GM12801 (cell line): ENCODE data around the gene CACNA1E.

Experiments used
- TF ChIP-seq, protein P1 (sequence below): IDR thresholded peaks from one replicate; pipeline ENCODE4 v1.5.1; 2011; ENCODE audit warnings: control low read depth; ENCODE audit not compliant: insufficient read length; ENCODE audit errors: extremely low read depth

Gene CACNA1E

DNA sequence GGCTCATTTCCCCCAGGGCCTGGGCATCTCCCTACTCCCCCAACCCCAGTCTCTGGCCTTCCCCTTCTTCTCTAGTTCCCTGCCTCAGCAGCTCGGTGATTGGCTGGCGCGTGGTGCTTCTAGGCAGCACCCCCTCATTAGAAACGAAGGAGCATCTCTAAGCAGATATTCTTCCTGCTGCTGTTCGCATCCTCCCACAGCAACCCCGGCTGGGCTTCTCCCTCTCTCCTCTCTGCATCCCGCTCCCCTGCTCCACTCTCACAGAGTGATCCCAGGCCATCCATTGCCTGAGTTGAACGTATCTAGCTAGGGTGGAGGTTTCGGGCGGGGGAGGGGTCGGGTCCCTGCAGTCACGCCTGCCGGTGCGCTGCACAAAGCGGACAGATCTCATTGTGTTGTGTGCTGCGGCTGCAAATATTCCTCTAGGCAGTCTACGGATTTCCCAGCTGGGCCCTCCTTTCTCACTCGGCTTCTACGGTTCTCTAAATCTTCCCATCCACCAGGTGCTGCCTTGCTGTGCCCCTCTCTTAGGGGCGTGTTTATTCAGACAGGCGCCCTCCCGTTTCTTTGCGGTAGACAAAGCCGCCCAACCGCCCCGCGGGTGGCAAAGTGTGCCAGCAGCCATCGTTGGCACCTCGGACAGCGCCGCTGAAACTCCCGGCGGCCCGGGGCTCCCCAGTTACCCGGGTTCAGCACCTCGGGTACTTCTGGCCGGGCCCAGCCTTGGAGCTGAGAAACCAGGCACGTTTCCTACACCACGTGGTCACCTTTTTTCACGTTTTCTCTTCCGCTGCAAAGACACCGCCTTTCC, 2.2 kb downstream of the CACNA1E start:
- TF ChIP-seq, protein P1, sequence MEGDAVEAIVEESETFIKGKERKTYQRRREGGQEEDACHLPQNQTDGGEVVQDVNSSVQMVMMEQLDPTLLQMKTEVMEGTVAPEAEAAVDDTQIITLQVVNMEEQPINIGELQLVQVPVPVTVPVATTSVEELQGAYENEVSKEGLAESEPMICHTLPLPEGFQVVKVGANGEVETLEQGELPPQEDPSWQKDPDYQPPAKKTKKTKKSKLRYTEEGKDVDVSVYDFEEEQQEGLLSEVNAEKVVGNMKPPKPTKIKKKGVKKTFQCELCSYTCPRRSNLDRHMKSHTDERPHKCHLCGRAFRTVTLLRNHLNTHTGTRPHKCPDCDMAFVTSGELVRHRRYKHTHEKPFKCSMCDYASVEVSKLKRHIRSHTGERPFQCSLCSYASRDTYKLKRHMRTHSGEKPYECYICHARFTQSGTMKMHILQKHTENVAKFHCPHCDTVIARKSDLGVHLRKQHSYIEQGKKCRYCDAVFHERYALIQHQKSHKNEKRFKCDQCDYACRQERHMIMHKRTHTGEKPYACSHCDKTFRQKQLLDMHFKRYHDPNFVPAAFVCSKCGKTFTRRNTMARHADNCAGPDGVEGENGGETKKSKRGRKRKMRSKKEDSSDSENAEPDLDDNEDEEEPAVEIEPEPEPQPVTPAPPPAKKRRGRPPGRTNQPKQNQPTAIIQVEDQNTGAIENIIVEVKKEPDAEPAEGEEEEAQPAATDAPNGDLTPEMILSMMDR = no peak

DNA sequence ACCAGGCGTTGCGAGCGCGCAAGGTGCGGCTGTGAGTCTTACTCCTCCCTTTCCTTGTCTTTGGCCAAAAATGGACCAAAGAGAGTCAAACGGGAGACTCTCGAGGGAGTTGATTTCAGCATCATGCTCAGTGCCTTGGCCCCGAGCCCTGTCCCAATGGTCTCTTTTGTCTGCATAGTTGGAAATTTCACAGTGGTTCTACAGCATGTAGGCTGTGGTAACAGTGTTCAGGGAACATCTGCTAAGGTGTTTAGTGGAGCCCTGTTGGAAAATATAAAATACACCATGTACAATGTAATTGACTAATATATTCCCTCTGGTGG, 2.7 kb downstream of the CACNA1E start:
- TF ChIP-seq, protein P1 = no peak

DNA sequence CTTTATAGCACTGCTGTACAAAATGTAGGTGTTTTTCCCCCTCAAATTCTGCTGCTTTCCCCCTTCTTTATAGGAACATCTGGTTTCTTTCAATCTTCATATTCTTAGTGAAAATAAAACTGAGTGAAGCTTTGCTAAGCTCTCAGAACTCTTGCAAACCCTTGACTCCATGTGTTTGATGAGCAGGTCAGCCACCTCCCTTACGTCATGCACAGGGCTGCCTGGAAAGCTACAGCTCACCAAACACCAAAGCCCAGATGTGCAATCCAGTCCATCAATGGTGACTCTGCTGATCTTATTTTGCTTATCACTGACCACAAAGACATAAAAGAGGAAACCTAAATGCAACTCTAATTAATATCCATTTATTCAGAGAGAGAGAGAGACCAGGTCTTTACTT, 5.5 kb downstream of the CACNA1E start:
- TF ChIP-seq, protein P1 = no peak

DNA sequence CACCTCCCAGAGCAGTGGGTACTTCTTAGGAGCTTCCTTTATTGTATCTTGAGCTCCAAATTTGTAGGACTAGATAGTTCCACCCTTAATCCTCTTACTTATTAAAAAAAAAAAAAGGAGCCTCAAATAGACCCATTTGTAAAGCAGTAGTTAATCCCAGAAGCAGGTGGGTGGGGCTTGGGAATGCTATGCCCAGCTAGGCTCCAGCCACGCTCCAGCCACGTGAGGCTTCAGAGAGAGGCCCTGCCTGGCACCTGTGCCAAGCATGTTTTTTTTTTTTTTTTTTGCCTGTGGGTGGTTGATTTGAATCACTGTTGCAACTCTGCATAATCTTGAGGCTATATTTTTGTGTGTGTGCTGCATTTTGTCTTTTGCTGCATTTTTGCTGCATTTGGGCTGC, 7.0 kb downstream of the CACNA1E start:
- TF ChIP-seq, protein P1 = no peak

DNA sequence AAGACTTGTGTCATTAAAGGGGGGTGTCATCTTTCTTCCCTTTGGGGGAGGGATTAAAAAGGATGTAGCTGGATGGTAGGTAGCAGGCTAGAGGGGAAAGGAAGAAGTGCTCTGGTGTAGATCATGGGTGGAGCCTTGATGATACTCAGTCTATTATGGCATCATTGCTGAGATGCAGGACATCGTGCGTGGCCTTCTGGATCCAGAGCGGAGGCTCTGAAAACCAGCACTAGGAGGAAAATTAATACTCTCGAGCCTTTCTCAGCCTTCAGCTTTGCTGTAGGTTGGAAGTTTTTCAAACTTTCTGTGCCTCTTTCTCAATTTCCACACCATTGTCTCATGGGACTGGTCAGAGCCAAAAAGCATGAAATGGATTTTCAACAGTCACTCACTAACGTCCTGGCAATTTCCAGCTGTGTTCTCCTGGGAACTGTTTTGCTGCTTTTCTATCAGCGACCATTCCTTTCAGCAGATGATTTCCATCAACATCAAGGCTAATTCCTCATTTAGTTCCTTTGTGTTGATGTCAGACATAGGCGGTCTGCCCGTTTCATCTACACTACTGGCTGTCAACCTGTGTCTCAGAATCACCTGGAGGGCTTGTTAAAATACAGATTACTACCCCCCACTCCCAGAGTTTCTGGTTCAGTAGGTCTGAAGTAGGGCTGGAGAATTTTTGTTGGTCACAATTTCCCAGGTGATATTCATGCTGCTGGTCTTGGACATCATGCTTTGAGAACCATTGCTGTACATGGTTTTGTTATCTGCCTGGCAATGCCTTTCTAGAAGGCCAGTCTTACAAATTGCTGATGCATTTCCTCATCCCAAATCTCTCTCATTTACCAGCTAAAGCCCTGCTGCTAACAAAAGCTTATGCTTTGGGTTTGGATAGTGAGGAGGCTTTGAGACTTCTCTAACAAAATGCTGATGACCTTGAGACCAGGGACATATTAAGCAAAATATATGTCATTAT, 7.7 kb downstream of the CACNA1E start:
- TF ChIP-seq, protein P1 = no peak

DNA sequence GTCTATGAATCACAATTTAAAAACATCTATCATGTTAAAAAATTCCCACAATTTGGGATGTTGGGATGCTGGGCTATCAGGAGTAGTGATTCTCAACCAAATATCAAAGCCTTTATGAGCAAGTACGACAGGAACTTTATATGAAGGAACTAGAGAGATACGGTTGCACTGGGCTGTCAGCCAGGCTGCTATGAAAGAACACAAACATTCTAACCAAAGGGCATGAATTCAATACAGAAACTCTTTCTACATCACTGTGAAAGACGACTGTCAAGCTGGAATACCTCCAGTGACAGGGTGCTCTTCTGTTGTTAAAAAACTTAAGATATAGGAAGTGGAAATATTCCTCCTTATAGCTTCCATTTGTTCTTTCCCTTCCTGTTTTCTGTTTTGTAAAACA, 9.8 kb downstream of the CACNA1E start:
- TF ChIP-seq, protein P1 = no peak

DNA sequence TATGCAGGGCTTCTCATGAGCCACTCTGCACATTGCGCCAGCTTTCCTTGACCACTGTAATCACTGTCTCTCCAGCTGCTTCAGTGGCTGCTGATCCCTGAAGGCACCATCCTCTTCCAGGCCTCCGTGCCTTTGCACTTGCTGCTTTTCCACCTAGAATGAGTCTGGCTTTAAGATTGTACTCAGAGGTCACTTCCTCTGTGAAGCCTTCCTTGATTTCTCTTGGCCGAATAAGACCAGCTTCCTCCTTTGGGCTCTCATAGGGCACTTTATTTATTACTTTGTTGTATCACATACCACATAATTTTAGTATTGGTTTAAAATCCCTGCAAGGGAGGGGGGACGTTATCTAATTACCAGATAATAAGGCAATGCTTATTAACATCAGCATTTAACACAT, 10.6 kb downstream of the CACNA1E start:
- TF ChIP-seq, protein P1 = no peak
